ENCODE results near the gene UBE2H.

UBE2H gene

GRCh38 chr7:129919492-129919891 is 33.3 kb downstream of the UBE2H start:
- H3K27ac ChIP-seq: no peak overlapping the region
- TF ChIP-seq ZFX (IDR thresholded peaks at IDR 0.05) (no peak), CTCF (conservative IDR thresholded peaks at IDR 0.05) (no peak)

- H3K27ac ChIP-seq: no peak overlapping the region
- no peak for TF ChIP-seq CTCF (conservative IDR thresholded peaks at IDR 0.05)
- no peak for TF ChIP-seq ZFX (IDR thresholded peaks at IDR 0.05)
These were observed 33.8 kb downstream of the UBE2H start for GRCh38 chr7:129918922-129919321.

GRCh38 chr7:129917934-129918333 is 34.8 kb downstream of the UBE2H start:
- no peak overlapping the region for H3K27ac ChIP-seq
- TF ChIP-seq CTCF (conservative IDR thresholded peaks at IDR 0.05) (no peak), ZFX (IDR thresholded peaks at IDR 0.05) (no peak)

- TF ChIP-seq ZFX (IDR thresholded peaks at IDR 0.05) (no peak), CTCF (conservative IDR thresholded peaks at IDR 0.05) (no peak)
- H3K27ac ChIP-seq: no peak overlapping the region
These were observed 38.1 kb downstream of the UBE2H start for GRCh38 chr7:129914536-129915272.

- no peak overlapping the region for H3K27ac ChIP-seq
- TF ChIP-seq CTCF (conservative IDR thresholded peaks at IDR 0.05) (no peak), ZFX (IDR thresholded peaks at IDR 0.05) (no peak)
These were observed 39.3 kb downstream of the UBE2H start for GRCh38 chr7:129913428-129913827.

- TF ChIP-seq CTCF (conservative IDR thresholded peaks at IDR 0.05) (no peak), ZFX (IDR thresholded peaks at IDR 0.05) (no peak)
- H3K27ac ChIP-seq: no peak overlapping the region
These were observed 41.0 kb downstream of the UBE2H start for GRCh38 chr7:129911790-129912189.

GRCh38 chr7:129909669-129910068 is 43.1 kb downstream of the UBE2H start:
- TF ChIP-seq CTCF (conservative IDR thresholded peaks at IDR 0.05): no peak
- no peak for TF ChIP-seq ZFX (IDR thresholded peaks at IDR 0.05)
- no peak overlapping the region for H3K27ac ChIP-seq

All from C4-2B (cell line).